Measurements from ENCODE around the gene IGIP.
A peak's percentile ranks its signal among the peaks of the same experiment; 100 is the strongest.
"Not testable (repeated sequence)": the region's sequence is repeated elsewhere in the genome, so short reads cannot be mapped to it uniquely, and the experiment has no call there.

The IGIP gene

GRCh38 chr5:140141241-140141640 is 15.5 kb downstream of the IGIP start:
- DNase-seq (ENCODE audit: low read depth in 2 of 2) = no peak

GRCh38 chr5:140142246-140142645 is 16.5 kb downstream of the IGIP start:
- DNase-seq (ENCODE audit: low read depth in 2 of 2) = no peak

- DNase-seq (ENCODE audit: low read depth in 2 of 2) = no peak
Observed at GRCh38 chr5:140142856-140143255, 17.1 kb downstream of the IGIP start.

- no peak for DNase-seq (ENCODE audit: low read depth in 2 of 2)
Observed at GRCh38 chr5:140143521-140144258, 18.0 kb downstream of the IGIP start.

GRCh38 chr5:140145256-140145655 is 19.5 kb downstream of the IGIP start:
- DNase-seq (ENCODE audit: low read depth in 2 of 2) = no peak

- peak; percentile 42 to 44 for DNase-seq (ENCODE audit: low read depth in 2 of 2)
Observed at GRCh38 chr5:140145818-140146522, 20.2 kb downstream of the IGIP start.

- DNase-seq (ENCODE audit: low read depth in 2 of 2) = no peak
Observed at GRCh38 chr5:140146523-140146842, 20.7 kb downstream of the IGIP start.

- DNase-seq (ENCODE audit: low read depth in 2 of 2) = no peak
Observed at GRCh38 chr5:140147460-140147859, 21.7 kb downstream of the IGIP start.

GRCh38 chr5:140148508-140148907 is 22.8 kb downstream of the IGIP start:
- DNase-seq (ENCODE audit: low read depth in 2 of 2) = no peak

- DNase-seq (ENCODE audit: low read depth in 2 of 2) = no peak
Observed at GRCh38 chr5:140150201-140150600, 24.5 kb downstream of the IGIP start.

- DNase-seq (ENCODE audit: low read depth in 2 of 2) = no peak
Observed at GRCh38 chr5:140151144-140152021, 25.6 kb downstream of the IGIP start.

GRCh38 chr5:140152022-140152999 is 26.6 kb downstream of the IGIP start:
- DNase-seq (ENCODE audit: low read depth in 2 of 2) = no peak

GRCh38 chr5:140153255-140153654 is 27.5 kb downstream of the IGIP start:
- no peak for DNase-seq (ENCODE audit: low read depth in 2 of 2)

- DNase-seq (ENCODE audit: low read depth in 2 of 2) = no peak
Observed at GRCh38 chr5:140153905-140154304, 28.2 kb downstream of the IGIP start.

GRCh38 chr5:140154710-140155381 is 29.1 kb downstream of the IGIP start:
- DNase-seq (ENCODE audit: low read depth in 2 of 2) = not testable (repeated sequence)

- peak; percentile 67 to 75 for DNase-seq (ENCODE audit: low read depth in 2 of 2)
Observed at GRCh38 chr5:140157032-140157781, 31.5 kb downstream of the IGIP start.

- DNase-seq (ENCODE audit: low read depth in 2 of 2) = no peak
Observed at GRCh38 chr5:140159014-140159927, 33.5 kb downstream of the IGIP start.

- no peak for DNase-seq (ENCODE audit: low read depth in 2 of 2)
Observed at GRCh38 chr5:140162275-140162674, 36.5 kb downstream of the IGIP start.

- DNase-seq (ENCODE audit: low read depth in 2 of 2) = no peak
Observed at GRCh38 chr5:140162781-140163180, 37.0 kb downstream of the IGIP start.
